ENCODE measurements around the gene RIPOR2.
"Not testable (repeated sequence)": the region's sequence is repeated elsewhere in the genome, so short reads cannot be mapped to it uniquely, and the experiment has no call there.

The RIPOR2 gene

GRCh38 chr6:24883618-24884017, 52.1 kb downstream of the RIPOR2 start:
- H3K27me3 Mint-ChIP-seq (ENCODE audit: low read depth) = no peaks in the 10 kb centered on the region
- no peak overlapping the region for H3K27ac Mint-ChIP-seq
- H3K36me3 Mint-ChIP-seq (ENCODE audit: low read depth) = no peaks in the 10 kb centered on the region
- TF ChIP-seq CTCF (IDR thresholded peaks at IDR 0.05; ENCODE audit: unreplicated experiment in 3 of 3) = no peak
- no peaks in the 10 kb centered on the region for H3K9me3 Mint-ChIP-seq
- H3K4me1 Mint-ChIP-seq = peaks cover 28% of the 10 kb centered on the region
- H3K4me3 Mint-ChIP-seq = no peak overlapping the region

GRCh38 chr6:24882835-24883555, 52.8 kb downstream of the RIPOR2 start:
- H3K9me3 Mint-ChIP-seq = no peaks in the 10 kb centered on the region
- no peaks in the 10 kb centered on the region for H3K36me3 Mint-ChIP-seq (ENCODE audit: low read depth)
- no peaks in the 10 kb centered on the region for H3K27me3 Mint-ChIP-seq (ENCODE audit: low read depth)
- no peak overlapping the region for H3K27ac Mint-ChIP-seq
- no peak overlapping the region for H3K4me3 Mint-ChIP-seq
- TF ChIP-seq CTCF (IDR thresholded peaks at IDR 0.05; ENCODE audit: unreplicated experiment in 3 of 3) = no peak
- peaks cover 28% of the 10 kb centered on the region for H3K4me1 Mint-ChIP-seq

GRCh38 chr6:24882295-24882694, 53.5 kb downstream of the RIPOR2 start:
- Mint-ChIP-seq H3K36me3 (ENCODE audit: low read depth) (no peaks in the 10 kb centered on the region), H3K4me1 (peaks cover 22% of the 10 kb centered on the region), H3K27me3 (ENCODE audit: low read depth) (peaks cover 4% of the 10 kb centered on the region), H3K9me3 (no peaks in the 10 kb centered on the region), H3K4me3 (no peak overlapping the region), H3K27ac (no peak overlapping the region)
- TF ChIP-seq CTCF (IDR thresholded peaks at IDR 0.05; ENCODE audit: unreplicated experiment in 3 of 3) = no peak

- TF ChIP-seq CTCF (IDR thresholded peaks at IDR 0.05; ENCODE audit: unreplicated experiment in 3 of 3) = no peak
- H3K27me3 Mint-ChIP-seq (ENCODE audit: low read depth) = peaks cover 4% of the 10 kb centered on the region
- no peaks in the 10 kb centered on the region for H3K9me3 Mint-ChIP-seq
- no peak overlapping the region for H3K4me3 Mint-ChIP-seq
- H3K4me1 Mint-ChIP-seq = peaks cover 22% of the 10 kb centered on the region
- H3K36me3 Mint-ChIP-seq (ENCODE audit: low read depth) = no peaks in the 10 kb centered on the region
- no peak overlapping the region for H3K27ac Mint-ChIP-seq
Measured at GRCh38 chr6:24881376-24881775, 54.4 kb downstream of the RIPOR2 start.

GRCh38 chr6:24880451-24880850, 55.3 kb downstream of the RIPOR2 start:
- no peaks in the 10 kb centered on the region for H3K36me3 Mint-ChIP-seq (ENCODE audit: low read depth)
- no peak overlapping the region for H3K4me3 Mint-ChIP-seq
- H3K27ac Mint-ChIP-seq = no peak overlapping the region
- no peak for TF ChIP-seq CTCF (IDR thresholded peaks at IDR 0.05; ENCODE audit: unreplicated experiment in 3 of 3)
- H3K4me1 Mint-ChIP-seq = peaks cover 24% of the 10 kb centered on the region
- H3K27me3 Mint-ChIP-seq (ENCODE audit: low read depth) = peaks cover 4% of the 10 kb centered on the region
- H3K9me3 Mint-ChIP-seq = no peaks in the 10 kb centered on the region

GRCh38 chr6:24879351-24879750, 56.4 kb downstream of the RIPOR2 start:
- peaks cover 35% of the 10 kb centered on the region for H3K4me1 Mint-ChIP-seq
- H3K27ac Mint-ChIP-seq = no peak overlapping the region
- H3K36me3 Mint-ChIP-seq (ENCODE audit: low read depth) = no peaks in the 10 kb centered on the region
- no peak for TF ChIP-seq CTCF (IDR thresholded peaks at IDR 0.05; ENCODE audit: unreplicated experiment in 3 of 3)
- peaks cover 4% of the 10 kb centered on the region for H3K27me3 Mint-ChIP-seq (ENCODE audit: low read depth)
- no peaks in the 10 kb centered on the region for H3K9me3 Mint-ChIP-seq
- no peak overlapping the region for H3K4me3 Mint-ChIP-seq

- H3K4me3 Mint-ChIP-seq; H3K36me3 Mint-ChIP-seq (ENCODE audit: low read depth); H3K27me3 Mint-ChIP-seq (ENCODE audit: low read depth); H3K9me3 Mint-ChIP-seq; H3K27ac Mint-ChIP-seq: not testable (repeated sequence)
- peaks cover 29% of the 10 kb centered on the region for H3K4me1 Mint-ChIP-seq
Measured at GRCh38 chr6:24877747-24878146, 58.0 kb downstream of the RIPOR2 start.

Data from nephron (organoid).